LNCaP clone FGC (cell line): ENCODE data around the gene STRIP2.

Experiments used
- DNase-seq: peaks from one replicate; pipeline ENCODE4 v3.0.0-alpha.2; 2011; ENCODE audit warnings: low read depth
- H3K4me3 ChIP-seq: 2 replicates; pipeline ENCODE4 v1.5.1; 2011; ENCODE audit warnings: mild to moderate bottlenecking, low read depth, low read length, control low read depth
- TF ChIP-seq, protein P1 (sequence below): IDR thresholded peaks from 2 replicates; pipeline ENCODE4 v1.5.1; 2012; ENCODE audit warnings: mild to moderate bottlenecking; ENCODE audit not compliant: control insufficient read depth, insufficient read depth; ENCODE audit errors: extremely low read depth

Gene STRIP2, protein sequence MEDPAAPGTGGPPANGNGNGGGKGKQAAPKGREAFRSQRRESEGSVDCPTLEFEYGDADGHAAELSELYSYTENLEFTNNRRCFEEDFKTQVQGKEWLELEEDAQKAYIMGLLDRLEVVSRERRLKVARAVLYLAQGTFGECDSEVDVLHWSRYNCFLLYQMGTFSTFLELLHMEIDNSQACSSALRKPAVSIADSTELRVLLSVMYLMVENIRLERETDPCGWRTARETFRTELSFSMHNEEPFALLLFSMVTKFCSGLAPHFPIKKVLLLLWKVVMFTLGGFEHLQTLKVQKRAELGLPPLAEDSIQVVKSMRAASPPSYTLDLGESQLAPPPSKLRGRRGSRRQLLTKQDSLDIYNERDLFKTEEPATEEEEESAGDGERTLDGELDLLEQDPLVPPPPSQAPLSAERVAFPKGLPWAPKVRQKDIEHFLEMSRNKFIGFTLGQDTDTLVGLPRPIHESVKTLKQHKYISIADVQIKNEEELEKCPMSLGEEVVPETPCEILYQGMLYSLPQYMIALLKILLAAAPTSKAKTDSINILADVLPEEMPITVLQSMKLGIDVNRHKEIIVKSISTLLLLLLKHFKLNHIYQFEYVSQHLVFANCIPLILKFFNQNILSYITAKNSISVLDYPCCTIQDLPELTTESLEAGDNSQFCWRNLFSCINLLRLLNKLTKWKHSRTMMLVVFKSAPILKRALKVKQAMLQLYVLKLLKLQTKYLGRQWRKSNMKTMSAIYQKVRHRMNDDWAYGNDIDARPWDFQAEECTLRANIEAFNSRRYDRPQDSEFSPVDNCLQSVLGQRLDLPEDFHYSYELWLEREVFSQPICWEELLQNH

DNA sequence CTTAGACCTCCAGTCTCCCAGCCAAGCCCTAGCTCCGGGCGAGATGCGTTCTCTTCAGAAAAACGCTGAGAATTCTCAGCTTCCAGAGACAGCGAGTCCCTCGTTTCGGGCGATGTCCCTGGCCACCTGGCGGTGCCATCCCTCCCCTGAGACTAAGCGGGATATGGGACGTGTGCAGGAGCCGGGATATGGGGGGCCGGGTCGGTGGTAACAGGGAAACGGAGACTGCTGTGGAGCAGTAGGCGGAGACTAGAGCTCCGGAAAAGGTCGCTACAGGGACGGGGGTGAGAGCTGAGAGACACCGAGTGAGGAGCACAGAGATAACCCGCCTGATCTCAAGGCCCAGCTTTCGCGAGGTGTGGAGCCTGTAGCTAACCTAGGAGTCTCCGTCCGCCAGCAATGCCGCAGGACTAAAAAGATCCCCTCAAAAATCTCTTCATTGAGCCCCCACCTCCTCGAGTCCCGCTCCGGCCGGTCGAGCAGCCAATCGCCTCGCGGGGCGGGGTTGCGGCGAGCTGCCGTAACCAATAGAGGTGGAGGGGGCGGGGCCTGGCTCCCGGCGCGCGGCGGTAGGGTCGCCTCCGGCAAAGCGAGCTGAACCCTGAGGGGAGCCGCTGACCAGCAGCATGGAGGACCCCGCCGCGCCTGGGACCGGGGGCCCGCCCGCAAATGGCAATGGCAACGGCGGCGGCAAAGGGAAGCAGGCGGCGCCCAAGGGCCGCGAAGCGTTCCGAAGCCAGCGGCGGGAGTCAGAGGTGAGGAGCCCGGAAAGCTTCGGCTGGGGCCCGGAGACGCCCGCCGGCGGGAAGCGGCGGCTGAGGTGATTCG is at the start of gene STRIP2:
Gene STRIP2 (plus strand): TSS at position 586 of the 828 bp plus-strand sequence. CDS start 41 bp downstream, at position 627.
- TF ChIP-seq, protein P1, sequence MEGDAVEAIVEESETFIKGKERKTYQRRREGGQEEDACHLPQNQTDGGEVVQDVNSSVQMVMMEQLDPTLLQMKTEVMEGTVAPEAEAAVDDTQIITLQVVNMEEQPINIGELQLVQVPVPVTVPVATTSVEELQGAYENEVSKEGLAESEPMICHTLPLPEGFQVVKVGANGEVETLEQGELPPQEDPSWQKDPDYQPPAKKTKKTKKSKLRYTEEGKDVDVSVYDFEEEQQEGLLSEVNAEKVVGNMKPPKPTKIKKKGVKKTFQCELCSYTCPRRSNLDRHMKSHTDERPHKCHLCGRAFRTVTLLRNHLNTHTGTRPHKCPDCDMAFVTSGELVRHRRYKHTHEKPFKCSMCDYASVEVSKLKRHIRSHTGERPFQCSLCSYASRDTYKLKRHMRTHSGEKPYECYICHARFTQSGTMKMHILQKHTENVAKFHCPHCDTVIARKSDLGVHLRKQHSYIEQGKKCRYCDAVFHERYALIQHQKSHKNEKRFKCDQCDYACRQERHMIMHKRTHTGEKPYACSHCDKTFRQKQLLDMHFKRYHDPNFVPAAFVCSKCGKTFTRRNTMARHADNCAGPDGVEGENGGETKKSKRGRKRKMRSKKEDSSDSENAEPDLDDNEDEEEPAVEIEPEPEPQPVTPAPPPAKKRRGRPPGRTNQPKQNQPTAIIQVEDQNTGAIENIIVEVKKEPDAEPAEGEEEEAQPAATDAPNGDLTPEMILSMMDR = peak; percentile 23; the same call in 1 of the 2 replicates
- DNase-seq = no peak
- H3K4me3 ChIP-seq = peak within 1 kb of the TSS; percentile 71

DNA sequence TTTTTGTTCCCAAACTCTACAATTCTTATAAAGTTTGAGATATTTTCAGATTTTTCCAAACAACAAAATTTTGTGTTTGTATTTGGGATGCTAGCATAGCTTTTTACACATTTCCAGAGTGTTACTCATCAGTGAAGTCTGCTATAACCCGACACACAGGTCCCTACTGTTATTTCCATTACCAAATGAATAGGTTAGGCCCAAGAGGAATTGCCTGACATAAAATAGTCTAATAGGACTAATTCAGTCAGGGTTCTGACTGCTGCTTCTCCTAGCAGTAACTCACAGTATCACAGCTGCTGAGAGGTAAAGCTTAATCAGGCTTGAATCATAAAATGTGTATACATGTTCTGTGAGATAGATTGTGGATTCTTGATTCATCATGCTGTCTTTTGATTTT is 49.1 kb upstream of the STRIP2 start:
- H3K4me3 ChIP-seq = no peak overlapping the region
- no peak for DNase-seq
- TF ChIP-seq, protein P1 = no peak

DNA sequence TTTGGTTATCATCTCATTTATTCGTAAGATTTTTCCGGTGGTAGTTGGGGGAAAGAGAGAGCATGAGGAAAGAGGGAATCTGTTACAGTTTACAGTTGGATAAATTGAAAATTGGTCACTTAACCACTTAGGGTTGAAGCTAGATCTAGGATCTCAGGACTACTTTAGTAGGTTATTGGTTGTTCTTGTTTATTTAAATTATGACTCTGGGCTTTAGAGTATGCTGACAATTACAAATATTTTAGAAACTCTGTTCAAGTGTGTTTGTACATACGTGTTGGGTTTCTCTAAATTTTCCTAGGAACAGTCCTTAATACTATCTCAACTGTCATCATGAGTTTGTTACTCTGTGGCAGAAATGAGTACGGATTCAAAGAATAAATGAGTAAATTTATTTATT is 48.6 kb upstream of the STRIP2 start:
- TF ChIP-seq, protein P1 = no peak
- no peak for DNase-seq

DNA sequence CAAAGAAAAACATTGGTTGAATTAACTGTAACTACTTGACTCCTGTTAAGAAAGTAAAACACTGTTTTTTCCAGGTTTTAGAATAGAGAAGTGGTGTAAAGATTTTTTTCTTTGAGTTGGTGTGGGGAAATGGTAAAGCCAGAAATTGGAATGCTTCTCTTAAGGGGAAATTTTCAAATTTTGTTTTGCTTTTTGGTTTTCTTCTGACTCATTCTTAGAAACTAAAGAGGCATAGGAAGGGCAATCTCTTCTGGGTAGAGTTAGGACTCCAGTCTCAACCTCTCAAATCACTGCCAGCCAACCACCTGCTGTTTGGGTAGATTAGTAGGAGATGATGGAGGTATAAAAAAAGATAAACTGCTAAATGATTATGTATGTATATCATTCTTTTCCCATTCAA is 47.7 kb upstream of the STRIP2 start:
- TF ChIP-seq, protein P1 = no peak
- no peak overlapping the region for H3K4me3 ChIP-seq
- DNase-seq = no peak

More for the DNA sequence above, 48.6 kb upstream of the STRIP2 start:
- no peak overlapping the region for H3K4me3 ChIP-seq

DNA sequence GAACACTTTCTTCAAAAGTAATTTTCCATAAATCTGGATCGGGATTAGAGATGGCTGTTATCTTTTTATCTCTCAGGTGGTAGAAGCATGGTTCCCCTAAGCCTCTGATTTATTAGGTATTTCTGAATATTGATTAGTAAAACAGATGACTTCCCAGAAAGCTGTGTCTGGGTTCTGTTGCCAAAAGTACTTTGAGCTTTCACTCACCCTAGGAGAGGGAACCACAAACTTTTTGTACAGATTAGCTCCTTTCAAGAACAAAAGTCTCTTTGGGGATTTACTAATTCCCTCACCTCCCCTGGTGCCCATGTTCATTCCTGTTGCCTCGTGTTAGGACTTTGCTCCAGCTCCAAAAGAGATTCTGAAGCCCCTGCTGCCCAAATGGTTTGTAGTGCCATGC is 46.7 kb upstream of the STRIP2 start:
- H3K4me3 ChIP-seq = no peak overlapping the region
- DNase-seq = no peak
- TF ChIP-seq, protein P1 = no peak

DNA sequence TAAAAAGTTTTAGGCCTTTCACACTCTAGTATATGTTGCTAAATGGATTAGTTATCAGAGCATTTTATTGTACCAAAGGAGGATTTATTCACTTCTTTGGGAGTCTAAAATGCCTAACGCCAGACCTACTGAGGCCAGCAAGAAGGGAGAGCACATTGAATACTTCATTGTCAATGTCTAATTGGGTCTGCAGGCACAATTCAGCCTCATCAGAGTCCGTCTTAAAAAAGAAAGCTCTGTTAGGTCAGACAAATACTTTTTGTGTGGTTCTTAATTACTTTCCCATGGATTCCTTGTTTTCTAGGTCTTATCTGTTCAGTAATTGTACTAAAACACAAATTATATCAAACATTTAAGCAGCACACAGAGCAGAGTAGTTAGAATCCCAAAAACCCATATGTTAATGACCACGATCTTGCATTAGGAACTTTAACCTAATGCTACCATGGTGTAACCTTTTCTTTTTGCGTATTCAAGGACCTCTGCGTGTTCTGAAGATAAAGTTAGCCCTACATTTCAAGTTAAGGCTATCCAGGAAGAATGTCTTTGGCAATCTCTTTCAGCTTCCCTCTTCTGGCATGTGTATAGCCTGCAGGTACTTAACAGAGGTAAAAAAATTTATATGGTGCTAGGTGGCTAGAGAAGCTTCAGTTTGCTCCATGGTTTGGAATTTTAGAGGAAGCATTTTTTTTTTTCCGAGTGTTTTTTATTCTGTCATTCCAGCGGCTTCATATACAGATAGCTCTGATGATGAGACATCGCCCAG is 45.7 kb upstream of the STRIP2 start:
- TF ChIP-seq, protein P1 = no peak
- no peak for DNase-seq
- no peak overlapping the region for H3K4me3 ChIP-seq
